Body of pancreas (tissue), 4 donors: ENCODE measurements around the gene EFNA5. TPM values are rescaled to one million over a fixed set of nuclear protein-coding genes. Genes with fewer than 3 reads are reported as not detected.

Experiments used
- ATAC-seq: fragments of 150-250 bp; one replicate; pipeline ENCODE4 v1.9.1; 2016
- DNase-seq, 4 donors: peaks; one replicate each; pipeline ENCODE4 v3.0.0-alpha.2; 2019
- H3K27ac ChIP-seq, 4 donors: fragments of 200-600 bp; sonication (generic); 1 replicate in 3 of 4; 2 replicates in 1 of 4; pipeline versions ENCODE4 v1.5.1 to v1.6.1; 2016 to 2019; ENCODE audit warnings: mild to moderate bottlenecking in 1 of 4, mixed read lengths in 1 of 4, moderate library complexity in 1 of 4
- H3K27me3 ChIP-seq, 2 donors: fragments of 200-600 bp; sonication (generic); one replicate each; pipeline ENCODE4 v1.6.0; 2016; ENCODE audit warnings: mild to moderate bottlenecking in 1 of 2
- H3K36me3 ChIP-seq, 2 donors: fragments of 200-600 bp; sonication (generic); replicated peaks in 1 of 2; 2 replicates each; pipeline ENCODE4 v1.5.1; 2016; ENCODE audit warnings: low read depth in 2 of 2; ENCODE audit not compliant: insufficient read depth in 1 of 2
- H3K4me1 ChIP-seq: fragments of 200-600 bp; sonication (generic); one replicate; pipeline ENCODE4 v1.6.0; 2016
- H3K4me3 ChIP-seq, 2 donors: fragments of 200-600 bp; sonication (generic); 1 replicate in 1 of 2; 2 replicates in 1 of 2; pipeline ENCODE4 v1.5.1; 2016 to 2019
- H3K9me3 ChIP-seq, 3 donors: fragments of 200-600 bp; sonication (generic); 1 replicate in 2 of 3; 2 replicates in 1 of 3; pipeline ENCODE4 v1.5.1; 2016
- POLR2A ChIP-seq, 3 donors: fragments of 450-650 bp; IDR thresholded peaks; one replicate each; pipeline ENCODE4 v1.6.1; 2016; ENCODE audit warnings: antibody characterized with exemption in 3 of 3, mild to moderate bottlenecking in 2 of 3
- WGBS, 2 donors: methylation state at CpG; one replicate each; pipeline ENCODE4 v1.1.5; 2017; 5-methylcytosine and 5-hydroxymethylcytosine counted together
- intact Hi-C: fragments of 100-400 bp; cut with DNase I; formaldehyde crosslinking; loops from one replicate; pipeline ENCODE4 v1.15.1; 2023
- total RNA-seq, 2 donors: library from RNA; depleted of rRNA; stranded (reverse); fragments of >200 nt; gene quantifications; one replicate each; pipeline ENCODE4 v1.1.0, GENCODE V29; 2016
- TF ChIP-seq, protein P1 (sequence below), 7 experiments: fragments of 450-650 bp in 4 of 7; fragments of 200-600 bp in 3 of 7; sonication (generic) in 3 of 7; IDR thresholded peaks; one replicate each; pipeline ENCODE4 v1.5.1; 2016 to 2019; ENCODE audit warnings: antibody characterized with exemption in 7 of 7

The EFNA5 gene
- total RNA-seq, 2 donors from 2014 or later, result 1.3 to 3.4 TPM

DNA sequence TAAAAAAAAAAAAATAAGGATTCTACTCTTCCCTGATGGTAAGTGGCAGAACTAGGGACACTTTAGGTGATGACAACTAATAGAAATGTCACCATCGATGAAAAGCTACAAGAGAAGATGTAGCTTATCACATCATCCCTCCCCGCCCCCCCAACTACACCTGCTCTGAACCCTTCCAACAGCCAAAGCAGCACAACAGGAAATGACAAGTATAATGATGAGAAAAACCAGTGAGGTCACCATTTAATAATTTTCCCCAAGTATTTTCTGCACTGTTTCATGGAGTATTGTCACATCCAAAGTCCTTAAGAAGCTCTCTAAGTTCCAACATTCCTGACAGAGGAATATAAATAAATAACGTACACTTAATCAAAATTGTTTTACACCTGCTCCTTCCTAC lies 221.4 kb downstream of the EFNA5 start:
- DNase-seq (no peak), ATAC-seq (no peak)
- no peaks in the 10 kb centered on the region for H3K27me3 ChIP-seq
- intact Hi-C loops, result no loop called here
- no peak for TF ChIP-seq POLR2A (IDR thresholded peaks at IDR 0.05)
- H3K9me3 ChIP-seq, result no peaks in the 10 kb centered on the region
- H3K27ac ChIP-seq, result no peak overlapping the region
- WGBS, 2 donors, result 78 to 87% methylated on average over 3 of the region's 3 CpGs
- no peak overlapping the region for H3K4me3 ChIP-seq
- H3K4me1 ChIP-seq, result no peaks in the 10 kb centered on the region
- H3K36me3 ChIP-seq, result no peaks in the 10 kb centered on the region

DNA sequence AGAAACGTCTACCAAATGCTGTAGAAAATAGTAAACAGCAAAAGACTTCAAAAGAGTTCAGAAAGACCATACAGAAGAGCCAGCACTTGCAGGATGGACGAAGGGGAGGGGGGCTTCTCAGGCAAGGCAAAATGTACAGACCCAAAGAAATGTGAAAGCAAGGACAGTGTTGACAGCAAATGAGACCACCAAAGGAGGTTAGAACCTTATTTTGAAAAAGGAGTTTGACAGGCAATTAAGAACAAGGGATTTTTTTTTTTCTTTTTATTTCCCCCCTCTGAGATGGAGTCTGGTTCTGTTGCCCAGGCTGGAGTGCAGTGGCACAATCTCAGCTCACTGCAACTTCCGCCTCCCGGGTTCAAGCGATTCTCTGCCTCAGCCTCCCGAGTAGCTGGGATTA lies 223.2 kb downstream of the EFNA5 start:
- 69 to 76% methylated on average over 6 of the region's 6 CpGs for WGBS, 2 donors
- intact Hi-C loops, result no loop called here
- H3K4me1 ChIP-seq, result no peaks in the 10 kb centered on the region
- ATAC-seq (no peak), DNase-seq (no peak)
- H3K27me3 ChIP-seq, result no peaks in the 10 kb centered on the region
- no peak overlapping the region for H3K4me3 ChIP-seq
- H3K36me3 ChIP-seq, result no peaks in the 10 kb centered on the region
- H3K9me3 ChIP-seq, result no peaks in the 10 kb centered on the region
- H3K27ac ChIP-seq, result no peak overlapping the region
- no peak for TF ChIP-seq POLR2A (IDR thresholded peaks at IDR 0.05)
- TF ChIP-seq, protein P1, sequence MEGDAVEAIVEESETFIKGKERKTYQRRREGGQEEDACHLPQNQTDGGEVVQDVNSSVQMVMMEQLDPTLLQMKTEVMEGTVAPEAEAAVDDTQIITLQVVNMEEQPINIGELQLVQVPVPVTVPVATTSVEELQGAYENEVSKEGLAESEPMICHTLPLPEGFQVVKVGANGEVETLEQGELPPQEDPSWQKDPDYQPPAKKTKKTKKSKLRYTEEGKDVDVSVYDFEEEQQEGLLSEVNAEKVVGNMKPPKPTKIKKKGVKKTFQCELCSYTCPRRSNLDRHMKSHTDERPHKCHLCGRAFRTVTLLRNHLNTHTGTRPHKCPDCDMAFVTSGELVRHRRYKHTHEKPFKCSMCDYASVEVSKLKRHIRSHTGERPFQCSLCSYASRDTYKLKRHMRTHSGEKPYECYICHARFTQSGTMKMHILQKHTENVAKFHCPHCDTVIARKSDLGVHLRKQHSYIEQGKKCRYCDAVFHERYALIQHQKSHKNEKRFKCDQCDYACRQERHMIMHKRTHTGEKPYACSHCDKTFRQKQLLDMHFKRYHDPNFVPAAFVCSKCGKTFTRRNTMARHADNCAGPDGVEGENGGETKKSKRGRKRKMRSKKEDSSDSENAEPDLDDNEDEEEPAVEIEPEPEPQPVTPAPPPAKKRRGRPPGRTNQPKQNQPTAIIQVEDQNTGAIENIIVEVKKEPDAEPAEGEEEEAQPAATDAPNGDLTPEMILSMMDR (IDR thresholded peaks at IDR 0.05), result no peak

DNA sequence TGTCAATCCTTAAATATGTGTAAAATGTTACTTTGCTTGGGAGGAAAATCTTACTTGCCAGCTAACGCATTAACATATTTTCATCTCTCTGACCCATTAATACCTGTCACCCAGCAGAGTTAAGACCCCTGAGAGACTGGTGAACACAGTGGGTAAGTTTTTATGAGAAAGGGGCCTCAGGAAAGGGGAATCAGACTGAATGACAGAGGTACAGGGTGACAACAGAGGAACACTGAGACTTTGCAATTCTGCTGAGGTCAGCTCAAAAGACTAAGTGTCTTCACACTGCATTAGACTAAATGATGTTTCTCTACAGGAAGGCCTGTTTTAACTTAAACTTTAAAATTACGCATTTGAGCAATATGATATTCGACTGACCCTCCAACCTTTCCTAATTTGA lies 223.8 kb downstream of the EFNA5 start:
- intact Hi-C loops, result no loop called here
- WGBS, 2 donors, result 68 to 77% methylated on average over 3 of the region's 3 CpGs
- Histone ChIP-seq H3K9me3 (no peaks in the 10 kb centered on the region), H3K27ac (no peak overlapping the region), H3K4me1 (no peaks in the 10 kb centered on the region), H3K36me3 (no peaks in the 10 kb centered on the region), H3K27me3 (no peaks in the 10 kb centered on the region), H3K4me3 (no peak overlapping the region)
- no peak for TF ChIP-seq POLR2A (IDR thresholded peaks at IDR 0.05)
- TF ChIP-seq, protein P1 (IDR thresholded peaks at IDR 0.05), result no peak
- no peak for DNase-seq
- ATAC-seq, result no peak

DNA sequence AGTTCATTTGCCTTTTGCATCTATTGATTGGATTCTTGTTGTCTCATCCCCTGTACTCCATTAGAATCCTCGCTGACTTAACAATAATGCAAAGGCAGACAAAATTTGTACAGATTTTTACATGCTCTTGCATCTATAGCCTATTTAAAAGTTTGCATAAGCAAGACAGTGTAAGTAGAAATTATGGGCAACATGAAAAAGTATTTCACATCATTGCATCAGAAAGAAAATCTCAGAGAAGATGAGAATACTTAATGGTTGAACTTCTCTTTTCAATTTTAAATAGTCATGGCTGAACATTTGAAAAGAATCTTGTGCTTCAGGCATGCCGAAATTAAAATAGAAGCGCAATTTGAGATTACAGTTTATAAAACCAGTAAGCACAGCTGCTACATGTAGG lies 226.4 kb downstream of the EFNA5 start:
- Histone ChIP-seq H3K27ac (no peak overlapping the region), H3K27me3 (no peaks in the 10 kb centered on the region), H3K4me3 (no peak overlapping the region), H3K9me3 (no peaks in the 10 kb centered on the region), H3K36me3 (no peaks in the 10 kb centered on the region), H3K4me1 (no peaks in the 10 kb centered on the region)
- DNase-seq, result no peak
- ATAC-seq, result no peak
- intact Hi-C loops, result no loop called here
- TF ChIP-seq POLR2A (IDR thresholded peaks at IDR 0.05), result no peak
- TF ChIP-seq, protein P1 (IDR thresholded peaks at IDR 0.05), result no peak
- 91 to 92% methylated on average over 3 of the region's 3 CpGs for WGBS, 2 donors

DNA sequence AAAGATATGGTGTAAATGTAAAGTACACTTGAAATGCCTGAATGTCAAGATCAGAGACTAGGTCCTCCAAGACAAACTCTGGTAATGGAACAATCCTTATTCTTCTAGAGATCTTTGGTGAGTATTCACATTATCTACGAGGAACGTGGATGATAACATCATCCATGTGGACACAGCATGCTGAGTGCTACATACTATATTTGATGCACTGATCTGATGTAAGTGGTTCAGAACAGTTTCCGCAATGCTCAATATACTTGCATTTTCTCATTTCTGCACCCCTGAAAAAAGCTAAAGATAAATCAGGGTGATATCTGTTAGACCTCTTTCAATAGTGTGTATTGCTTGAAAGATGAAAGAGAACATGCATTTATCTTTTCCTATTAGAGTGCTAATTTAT lies 226.8 kb downstream of the EFNA5 start:
- intact Hi-C loops, result no loop called here
- no peaks in the 10 kb centered on the region for H3K4me1 ChIP-seq
- ATAC-seq, result no peak
- TF ChIP-seq, protein P1 (IDR thresholded peaks at IDR 0.05), result no peak
- no peak for TF ChIP-seq POLR2A (IDR thresholded peaks at IDR 0.05)
- H3K27ac ChIP-seq, result no peak overlapping the region
- no peaks in the 10 kb centered on the region for H3K9me3 ChIP-seq
- H3K36me3 ChIP-seq, result no peaks in the 10 kb centered on the region
- no peaks in the 10 kb centered on the region for H3K27me3 ChIP-seq
- no peak for DNase-seq
- no peak overlapping the region for H3K4me3 ChIP-seq
- 83 to 89% methylated on average over 3 of the region's 3 CpGs for WGBS, 2 donors
